Germinal center (tissue), 1 donor: ENCODE measurements around the gene EPS8L2.

Source experiments
- DNase-seq: peaks from one replicate; pipeline ENCODE4 v3.0.0; 2012; ENCODE audit warnings: mixed read lengths, low spot score

Gene EPS8L2

DNA sequence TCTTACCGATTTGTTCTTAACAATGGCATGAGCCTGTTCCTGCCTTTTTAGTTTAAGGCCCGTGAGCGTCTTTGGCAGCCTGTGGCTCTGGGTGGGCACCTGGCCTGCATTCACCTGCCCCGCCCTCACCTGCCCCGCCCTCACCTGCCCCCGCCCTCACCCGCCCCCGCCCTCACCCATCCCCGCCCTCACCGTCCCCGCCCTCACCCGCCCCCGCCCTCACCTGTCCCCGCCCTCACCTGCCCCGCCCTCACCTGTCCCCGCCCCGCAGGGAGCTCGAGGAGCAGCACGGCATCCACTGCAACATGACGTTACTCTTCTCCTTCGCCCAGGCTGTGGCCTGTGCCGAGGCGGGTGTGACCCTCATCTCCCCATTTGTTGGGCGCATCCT lies 57.0 kb downstream of the EPS8L2 start:
- DNase-seq: no peak

DNA sequence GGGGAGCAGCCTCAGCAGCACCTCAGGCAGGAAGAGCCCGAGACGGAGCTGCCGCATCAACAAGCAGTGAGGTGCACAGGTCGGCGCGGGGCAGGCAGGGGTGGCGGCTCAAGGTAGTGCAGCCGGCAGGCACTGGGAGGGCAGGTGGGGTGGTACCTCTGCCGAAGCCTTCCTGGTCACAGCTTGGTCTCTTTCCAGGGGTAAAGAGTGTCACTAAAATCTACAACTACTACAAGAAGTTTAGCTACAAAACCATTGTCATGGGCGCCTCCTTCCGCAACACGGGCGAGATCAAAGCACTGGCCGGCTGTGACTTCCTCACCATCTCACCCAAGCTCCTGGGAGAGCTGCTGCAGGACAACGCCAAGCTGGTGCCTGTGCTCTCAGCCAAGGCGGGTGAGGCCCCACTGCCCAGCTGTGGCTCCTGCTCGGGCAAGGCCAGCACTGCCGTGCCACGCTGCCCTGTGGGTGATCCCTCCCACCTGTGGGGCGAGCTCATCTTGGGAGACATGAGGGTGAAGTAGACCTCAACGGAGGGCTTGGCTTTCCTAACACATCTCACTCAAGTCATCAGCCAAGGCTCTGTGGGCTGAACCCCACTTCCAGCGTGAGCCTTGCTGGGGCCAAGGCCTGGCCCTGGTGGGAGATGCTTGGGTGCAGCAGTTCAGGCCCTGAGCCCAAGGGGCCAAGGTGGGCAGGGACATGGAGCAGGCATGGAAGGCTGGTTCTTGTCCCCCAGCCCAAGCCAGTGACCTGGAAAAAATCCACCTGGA lies 57.7 kb downstream of the EPS8L2 start:
- no peak for DNase-seq

DNA sequence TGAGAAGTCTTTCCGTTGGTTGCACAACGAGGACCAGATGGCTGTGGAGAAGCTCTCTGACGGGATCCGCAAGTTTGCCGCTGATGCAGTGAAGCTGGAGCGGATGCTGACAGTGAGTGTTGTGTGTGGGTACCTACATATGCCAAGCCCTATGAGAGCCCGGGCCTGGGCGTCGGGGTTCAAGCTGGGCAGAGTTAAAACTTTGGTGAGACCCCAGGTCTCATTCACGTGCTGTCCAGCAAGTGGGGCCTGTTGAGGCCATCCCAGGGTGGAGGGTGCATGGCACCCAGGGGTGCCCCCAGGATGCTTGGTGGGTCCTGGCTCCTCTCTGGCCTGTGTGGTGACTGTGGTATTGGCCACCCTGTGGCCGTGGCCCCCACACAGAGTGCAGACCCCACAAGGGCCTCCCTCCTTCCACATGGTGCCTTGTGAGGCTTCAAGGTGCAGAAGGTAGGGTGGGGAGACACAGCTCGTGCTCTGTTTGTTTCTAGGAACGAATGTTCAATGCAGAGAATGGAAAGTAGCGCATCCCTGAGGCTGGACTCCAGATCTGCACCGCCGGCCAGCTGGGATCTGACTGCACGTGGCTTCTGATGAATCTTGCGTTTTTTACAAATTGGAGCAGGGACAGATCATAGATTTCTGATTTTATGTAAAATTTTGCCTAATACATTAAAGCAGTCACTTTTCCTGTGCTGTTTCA lies 58.4 kb downstream of the EPS8L2 start:
- no peak for DNase-seq

DNA sequence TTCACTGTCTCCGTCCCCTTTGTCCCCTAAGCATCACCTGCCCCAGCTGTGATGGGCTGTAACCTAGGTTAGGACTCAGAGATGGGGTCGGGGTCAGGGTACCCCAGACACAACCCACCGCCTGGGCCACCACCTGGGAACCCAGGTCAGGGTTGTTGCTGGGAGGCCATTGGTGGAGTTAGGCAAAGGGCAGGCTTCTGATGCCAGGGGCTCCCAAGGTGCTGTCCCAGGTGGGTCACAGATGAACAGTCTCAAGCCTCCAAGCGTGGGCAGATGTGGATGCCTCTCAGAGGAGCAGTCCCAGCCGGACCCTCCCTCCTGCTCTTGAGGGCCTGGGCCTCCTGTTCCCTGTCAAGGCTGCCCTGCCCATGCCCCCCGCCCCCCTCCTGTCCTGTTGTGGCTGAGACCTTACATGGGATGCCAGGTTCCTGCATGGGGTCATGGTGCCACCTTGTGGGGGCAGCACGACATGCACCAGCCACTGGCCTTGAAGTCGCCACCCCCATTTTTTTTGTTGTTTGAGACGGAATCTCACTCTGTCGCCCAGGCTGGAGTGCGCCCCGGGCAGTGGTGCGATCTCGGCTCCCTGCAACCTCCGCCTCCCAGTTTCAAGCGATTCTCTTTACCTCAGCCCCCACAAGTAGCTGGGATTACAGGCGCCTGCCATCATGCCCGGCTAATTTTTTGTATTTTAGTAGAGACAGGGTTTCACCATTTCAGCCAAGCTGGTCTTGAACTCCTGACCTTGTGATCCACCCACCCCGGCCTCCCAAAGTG lies 59.2 kb downstream of the EPS8L2 start:
- peak; percentile 73 for DNase-seq

DNA sequence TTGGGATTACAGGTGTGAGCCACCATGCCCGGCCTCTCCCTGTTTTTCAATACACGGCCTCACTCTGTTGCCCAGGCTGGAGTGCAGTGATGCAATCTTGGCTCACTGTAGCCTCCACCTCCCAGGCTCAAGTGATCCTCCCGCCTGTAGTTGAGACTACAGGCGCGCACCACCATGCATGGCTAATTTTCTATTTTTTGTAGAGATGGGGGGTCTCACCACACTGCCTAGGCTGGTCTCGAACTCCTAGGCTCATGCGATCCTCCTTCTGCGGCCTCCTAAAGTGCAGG lies 59.7 kb downstream of the EPS8L2 start:
- no peak for DNase-seq

DNA sequence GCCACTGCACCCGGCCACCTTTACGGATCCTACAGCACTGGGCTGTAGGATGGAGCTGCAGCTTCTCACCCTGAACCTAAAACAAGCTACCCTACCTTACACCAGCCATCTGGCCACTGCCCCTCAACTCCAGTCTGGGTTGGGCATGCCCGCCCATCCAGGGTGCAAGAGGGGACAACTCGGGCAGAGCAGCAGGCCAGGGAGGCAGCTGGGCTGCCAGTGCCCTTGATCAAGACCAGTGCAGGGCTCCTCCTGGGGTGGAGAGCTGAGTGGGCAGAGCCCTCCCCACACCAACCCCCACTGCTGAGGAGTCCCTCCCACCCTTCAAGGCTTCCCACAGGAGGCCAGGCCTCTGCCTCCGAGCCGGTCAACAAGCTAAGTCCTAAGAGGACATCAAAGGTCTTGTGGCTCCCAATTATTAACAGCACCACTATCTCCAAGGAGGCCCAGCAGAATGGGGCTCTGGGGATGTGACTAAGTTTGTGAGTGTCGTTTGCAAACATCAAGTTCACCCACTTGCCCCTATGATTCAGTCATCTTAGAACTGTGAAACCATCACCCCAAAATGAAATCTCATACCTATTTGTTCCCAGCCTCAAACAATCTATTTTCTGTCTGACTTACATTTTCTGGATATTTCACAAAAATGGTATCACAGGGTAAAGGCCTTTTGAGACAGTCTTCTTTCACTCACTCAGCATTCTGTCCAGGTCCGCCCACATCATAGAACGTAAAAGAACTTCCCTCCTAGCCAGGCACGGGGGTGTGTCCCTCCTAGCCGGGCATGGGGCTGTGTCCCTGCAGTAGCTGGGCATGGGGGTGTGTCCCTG lies 60.3 kb downstream of the EPS8L2 start:
- no peak for DNase-seq

DNA sequence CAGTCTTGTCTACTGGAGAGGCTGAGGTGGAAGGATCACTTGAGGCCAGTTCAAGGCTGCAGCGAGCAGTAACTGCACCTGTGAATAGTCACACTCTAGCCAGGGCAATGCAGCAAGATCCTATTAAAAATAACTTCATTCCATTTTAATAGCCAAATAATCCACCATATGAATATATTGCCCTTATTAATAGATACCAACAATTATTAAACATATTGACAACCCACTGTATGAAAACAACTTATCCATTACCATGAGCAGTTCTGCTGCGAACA lies 60.8 kb downstream of the EPS8L2 start:
- no peak for DNase-seq

DNA sequence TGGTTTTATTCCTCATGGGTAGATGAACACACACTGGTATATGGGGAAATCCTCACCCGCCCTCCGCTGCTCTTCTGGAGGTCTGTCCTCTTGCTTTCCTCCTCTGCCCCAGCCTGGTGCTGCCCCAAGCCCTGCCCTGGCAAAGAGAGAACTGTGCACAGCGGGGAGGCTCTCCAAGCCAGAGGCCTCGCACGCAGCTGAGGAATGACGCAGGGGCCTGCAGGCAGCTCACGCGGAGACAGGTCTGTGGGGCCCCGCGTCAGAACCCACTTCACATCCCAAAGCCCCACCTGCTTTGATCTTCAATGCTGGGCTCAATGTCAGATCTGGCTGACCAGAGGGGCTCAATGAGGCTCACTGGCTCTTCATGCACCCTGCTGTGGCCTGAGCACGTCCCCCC lies 61.2 kb downstream of the EPS8L2 start:
- DNase-seq: no peak

DNA sequence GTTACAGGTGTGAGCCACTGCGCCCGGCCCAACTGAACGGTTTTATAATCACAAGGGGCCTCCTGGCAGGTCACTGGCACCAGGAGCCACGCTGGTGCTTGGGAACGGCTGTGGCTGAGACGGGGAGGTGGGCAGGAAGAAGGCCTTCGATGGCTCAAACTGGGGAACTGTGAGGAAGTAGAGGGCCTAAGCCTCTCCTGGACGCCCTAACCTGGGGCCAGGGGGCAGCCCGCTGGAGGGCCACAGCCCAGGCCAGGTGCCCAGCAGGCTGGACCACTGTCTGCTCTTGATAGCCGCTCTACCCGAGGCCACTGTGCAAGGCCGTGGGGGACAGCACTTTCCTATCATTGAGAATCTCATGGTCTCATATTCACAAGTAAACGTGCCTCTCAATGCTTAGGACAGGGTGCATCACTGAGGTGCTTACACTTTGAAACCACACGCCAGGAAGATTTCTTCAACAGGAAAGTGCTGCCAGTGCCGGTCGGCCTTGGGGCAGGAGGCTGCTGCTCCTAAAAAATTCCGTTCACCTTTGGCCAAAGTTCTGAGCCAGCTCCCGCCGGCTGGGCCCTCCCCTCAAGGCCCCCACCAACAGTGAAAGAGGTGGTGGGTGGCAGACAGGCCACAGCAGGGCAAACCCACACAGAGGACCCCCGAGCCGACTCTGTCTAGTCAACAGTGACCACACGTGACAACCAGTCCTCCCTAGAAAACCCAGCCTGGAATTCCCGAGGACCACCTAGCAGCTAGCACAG lies 64.0 kb downstream of the EPS8L2 start:
- no peak for DNase-seq

DNA sequence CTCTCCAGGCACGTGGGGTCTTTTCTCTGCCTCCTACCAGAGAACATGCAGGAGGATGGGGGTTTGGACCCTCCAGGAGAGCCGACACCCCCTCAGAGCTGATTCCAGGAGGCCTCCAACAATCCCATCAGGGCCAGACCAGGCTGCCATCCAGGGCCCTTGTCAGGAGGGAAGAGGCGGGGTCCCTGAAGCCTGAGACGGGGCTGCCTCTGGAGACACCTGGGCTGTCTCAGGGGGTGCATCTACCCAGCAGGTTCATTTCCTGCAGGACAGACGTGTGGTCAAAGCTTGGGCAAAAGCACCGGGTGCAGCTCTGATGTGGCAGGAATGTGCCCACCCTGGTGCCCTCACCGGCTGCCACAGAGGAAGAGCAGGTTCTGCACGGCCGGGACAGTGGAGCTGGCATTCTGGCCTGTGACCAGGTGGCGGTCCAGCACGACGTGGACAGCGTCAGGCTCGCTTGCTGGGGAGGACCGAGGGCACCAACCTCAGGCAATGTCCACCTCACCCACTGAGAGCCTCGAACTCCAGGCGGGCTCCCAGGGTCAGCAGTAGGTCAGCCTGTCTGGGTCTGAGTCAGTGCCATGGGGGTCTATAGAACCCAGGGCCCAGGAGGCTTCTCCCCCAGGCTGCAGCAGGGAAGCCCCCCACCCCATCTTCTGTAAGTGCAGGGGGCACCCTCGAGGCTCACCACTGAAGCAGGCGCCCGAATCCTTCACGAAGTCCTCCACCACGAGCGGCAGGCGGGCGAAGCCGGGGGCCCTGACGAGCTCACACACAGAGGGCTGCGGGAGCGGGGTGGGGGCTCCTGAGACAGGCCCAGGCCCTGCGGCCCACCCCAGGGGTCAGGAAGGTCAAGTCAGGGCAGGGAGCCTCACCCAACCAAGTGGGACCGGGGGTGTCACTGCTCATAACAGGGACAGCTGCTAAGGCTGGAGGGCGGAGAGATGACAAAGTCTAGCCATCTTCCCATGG lies 64.9 kb downstream of the EPS8L2 start:
- no peak for DNase-seq

DNA sequence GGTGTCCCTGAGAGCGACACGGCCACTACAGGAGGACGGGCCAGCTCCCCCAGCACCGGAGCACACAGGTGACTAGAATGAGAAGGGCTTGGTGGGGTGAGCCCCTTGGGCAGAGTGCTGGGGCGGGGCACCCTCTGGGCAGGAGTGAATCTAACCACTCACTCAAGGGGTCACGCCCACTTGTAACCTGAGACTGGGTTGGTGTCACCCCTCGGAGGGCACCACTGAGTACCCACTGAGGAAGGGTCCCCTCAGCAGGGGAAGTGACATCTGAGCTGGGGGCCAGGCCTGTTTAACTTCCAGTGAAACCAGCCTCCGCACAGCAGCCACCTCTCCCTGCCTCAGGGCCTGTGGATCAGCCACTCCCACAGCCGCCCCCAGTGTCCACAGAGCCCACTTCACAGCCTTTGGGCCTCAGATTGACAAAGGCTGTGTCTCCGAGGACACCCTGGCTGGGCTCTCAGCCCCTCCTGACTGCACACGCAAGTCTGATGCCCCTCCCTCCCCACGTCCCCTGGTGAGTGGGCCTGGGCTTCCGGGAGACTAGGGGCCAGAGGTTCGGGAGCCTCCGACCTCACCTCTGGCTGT lies 65.7 kb downstream of the EPS8L2 start:
- no peak for DNase-seq

DNA sequence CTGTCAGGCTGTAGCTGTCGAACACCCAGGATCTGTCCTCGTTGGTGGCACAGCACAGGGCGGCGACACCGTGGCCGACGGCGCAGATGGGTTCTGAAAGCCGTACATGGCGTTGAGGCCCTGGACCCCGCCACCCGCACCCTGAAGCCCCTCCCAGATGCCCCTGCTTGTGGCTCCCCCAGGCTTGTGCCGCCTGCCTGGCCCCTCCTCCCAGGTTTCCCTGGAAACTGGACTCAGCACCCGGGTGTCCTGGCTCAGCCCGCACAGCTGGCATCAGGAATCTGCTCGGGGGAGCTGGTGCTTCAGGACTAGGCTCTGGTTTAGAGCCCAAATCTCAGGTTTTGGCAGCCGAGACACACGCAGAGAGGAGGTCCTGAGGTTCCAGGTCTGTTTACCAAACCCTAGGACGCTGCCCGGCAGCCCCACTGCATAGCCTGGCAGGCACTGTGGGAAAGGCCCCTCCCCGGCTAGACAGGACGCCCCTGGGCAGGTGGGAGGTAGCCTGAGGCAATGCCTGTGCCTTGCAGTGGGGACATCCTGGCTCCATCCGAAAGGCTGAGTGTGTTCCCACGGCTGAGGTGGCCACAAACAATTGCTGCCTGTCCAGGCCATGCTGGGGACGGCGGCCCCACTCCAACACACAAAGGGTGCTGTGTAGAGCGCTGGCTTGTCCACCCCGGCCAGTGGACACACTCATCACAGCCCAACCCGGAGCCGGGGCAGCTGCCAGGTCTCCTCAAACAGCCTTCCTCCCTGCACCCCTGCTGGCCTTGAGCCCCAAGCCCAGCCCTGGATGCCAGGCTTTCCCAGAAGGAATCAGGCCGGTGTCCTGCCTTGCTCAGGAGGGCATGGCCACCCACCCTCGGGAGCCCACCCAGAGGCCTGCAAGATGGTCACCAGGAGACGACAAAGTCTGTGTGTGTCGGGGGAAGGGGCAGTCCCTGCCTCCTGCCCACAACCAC lies 66.7 kb downstream of the EPS8L2 start:
- no peak for DNase-seq

DNA sequence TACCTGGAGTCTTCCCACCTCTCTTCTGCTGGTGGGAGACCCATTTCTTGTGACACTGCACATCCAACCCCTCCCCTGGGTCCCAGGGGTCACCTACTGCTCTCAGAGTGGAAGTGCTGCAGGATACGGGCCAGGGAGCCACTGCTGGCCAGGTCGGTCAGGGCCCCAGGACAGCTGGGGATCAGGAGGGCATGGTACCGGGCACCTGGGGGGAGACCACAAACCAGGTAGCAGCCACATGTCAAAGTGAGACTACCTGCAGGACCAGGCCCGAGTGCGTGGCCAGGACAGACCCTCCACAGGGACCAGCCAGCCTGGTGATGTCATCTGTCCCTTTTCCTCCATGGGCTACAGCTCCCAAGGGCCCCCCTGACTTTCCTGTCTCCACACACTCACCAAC lies 67.4 kb downstream of the EPS8L2 start:
- no peak for DNase-seq

DNA sequence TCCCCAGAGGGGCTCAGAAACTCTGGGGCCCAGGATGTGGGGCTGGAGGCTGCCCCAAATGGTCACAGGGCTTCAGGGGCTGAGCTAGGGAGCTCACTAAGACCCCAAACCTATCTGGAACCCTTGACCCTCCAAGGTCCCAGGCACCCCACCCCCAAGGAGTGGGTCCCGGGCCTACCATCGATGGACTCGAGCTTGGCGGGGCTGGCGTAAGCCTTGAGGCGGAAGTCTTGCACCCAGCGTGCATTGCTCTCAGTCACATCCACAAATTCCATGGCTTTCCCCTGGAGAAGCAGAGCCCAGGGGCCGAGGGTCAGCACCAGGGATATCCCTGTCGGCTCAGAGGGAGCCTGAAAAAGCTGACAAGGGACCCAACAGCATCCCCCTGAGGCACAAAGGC lies 67.8 kb downstream of the EPS8L2 start:
- no peak for DNase-seq

DNA sequence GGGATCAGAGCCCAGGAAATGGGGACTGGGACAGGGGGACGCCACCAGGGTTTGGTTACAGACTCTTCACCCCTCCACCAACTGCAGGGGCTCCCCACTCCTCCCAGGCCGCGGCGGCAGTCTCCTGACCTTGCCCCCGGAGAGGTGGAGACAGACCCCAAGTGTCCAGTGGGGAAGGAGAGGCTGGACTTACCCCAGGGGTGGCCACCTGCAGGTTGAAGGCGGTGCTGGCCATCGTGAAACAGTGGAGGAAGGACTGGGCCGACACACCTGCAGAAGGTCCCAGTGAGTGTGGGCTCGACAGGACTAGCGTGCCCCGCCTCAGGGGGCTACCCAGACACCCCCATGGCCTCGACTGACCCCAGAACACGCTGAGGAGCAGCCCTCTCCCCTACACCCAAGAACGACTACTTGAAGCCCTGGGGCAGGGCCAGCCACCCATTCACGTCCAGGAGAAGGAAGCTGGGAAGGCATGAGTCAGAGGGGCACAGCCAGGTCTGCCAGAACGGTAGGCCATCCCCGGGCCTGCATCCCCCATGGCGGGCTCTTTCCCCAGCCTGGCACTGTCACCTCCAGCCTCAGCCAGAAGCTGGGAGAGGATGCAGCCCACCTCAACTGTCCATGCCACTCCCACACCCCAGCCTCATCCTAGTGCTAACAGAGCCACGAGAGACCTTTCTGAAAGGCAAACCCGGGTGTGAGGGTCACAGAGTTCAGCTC lies 69.0 kb downstream of the EPS8L2 start:
- no peak for DNase-seq

DNA sequence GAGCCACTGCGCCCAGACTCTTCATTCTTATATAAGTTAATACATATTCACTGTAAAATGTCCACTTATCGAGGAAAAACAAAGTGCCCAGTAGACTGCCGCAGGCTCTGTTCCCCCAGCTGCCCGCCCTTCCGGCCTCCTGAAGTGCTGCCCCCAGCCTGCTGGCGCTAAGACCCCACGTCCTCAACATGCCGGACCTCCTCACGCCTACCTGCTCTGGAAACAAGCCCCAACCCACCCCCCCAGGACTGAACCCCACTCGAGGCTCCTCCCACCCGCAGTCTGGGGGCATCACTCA lies 70.2 kb downstream of the EPS8L2 start:
- no peak for DNase-seq

DNA sequence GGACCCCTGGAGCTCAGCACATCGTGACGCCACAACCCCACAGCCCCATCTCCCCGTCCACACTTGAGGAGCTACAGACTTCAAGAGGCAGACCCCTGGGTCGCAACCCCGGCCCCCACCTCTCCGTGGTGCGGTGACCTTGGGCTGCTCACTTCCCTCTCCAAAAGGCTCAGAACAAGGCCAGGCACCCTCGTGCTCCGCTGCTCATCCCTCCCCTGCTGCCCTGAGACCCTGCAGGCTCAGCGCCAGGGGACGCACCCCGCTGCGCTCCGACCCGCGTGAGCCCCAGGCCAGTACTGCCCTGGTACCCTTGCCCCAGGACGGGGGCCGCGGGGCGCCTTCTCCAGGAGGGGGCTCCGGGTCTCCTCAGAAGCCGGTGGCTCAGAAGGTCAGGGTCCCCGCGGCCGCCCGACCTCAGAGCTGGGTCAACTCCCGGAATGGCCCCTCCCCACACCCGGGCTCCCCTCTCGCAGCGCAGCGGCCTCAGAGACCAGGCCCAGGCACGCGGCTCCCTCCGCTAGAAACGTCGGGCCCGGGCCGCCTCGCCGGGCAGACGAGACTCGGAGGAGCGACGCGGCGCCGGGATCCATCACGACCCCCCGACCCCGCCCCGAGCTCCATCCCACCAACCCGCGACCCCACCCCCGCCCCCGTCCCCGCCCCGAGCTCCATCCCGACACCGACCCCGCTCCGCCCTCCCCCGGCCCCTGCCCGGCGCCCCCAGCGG lies 70.7 kb downstream of the EPS8L2 start:
- DNase-seq: peak; percentile 19
